ENCODE results near the gene LGALS7.
"Not testable (repeated sequence)": the region's sequence is repeated elsewhere in the genome, so short reads cannot be mapped to it uniquely, and the experiment has no call there.

LGALS7 gene

GRCh38 chr19:38773469-38774177, at the start of gene LGALS7:
LGALS7 (minus strand) TSS chr19:38773517; CDS start chr19:38773492, 25 bp downstream.
- DNase-seq: no peak

- not testable (repeated sequence) for DNase-seq
Measured at GRCh38 chr19:38821230-38821825, 48.0 kb upstream of the LGALS7 start.

GRCh38 chr19:38819231-38819920, 46.1 kb upstream of the LGALS7 start:
- no peak for DNase-seq

- DNase-seq: no peak
Measured at GRCh38 chr19:38817081-38817480, 43.8 kb upstream of the LGALS7 start.

- DNase-seq: no peak
Measured at GRCh38 chr19:38816131-38816750, 42.9 kb upstream of the LGALS7 start.

- DNase-seq: no peak
Measured at GRCh38 chr19:38815059-38816001, 42.0 kb upstream of the LGALS7 start.

GRCh38 chr19:38813932-38814331, 40.6 kb upstream of the LGALS7 start:
- DNase-seq: not testable (repeated sequence)

- no peak for DNase-seq
Measured at GRCh38 chr19:38813323-38813722, 40.0 kb upstream of the LGALS7 start.

- DNase-seq: no peak
Measured at GRCh38 chr19:38812841-38813320, 39.6 kb upstream of the LGALS7 start, which contains the start of gene LGALS4. LGALS4 (minus strand) TSS chr19:38812945; CDS start chr19:38812886, 59 bp downstream.

GRCh38 chr19:38812009-38812840, 38.9 kb upstream of the LGALS7 start:
- no peak for DNase-seq

GRCh38 chr19:38809592-38810252, 36.4 kb upstream of the LGALS7 start:
- no peak for DNase-seq

- no peak for DNase-seq
Measured at GRCh38 chr19:38808741-38809140, 35.4 kb upstream of the LGALS7 start.

GRCh38 chr19:38807374-38808098, 34.2 kb upstream of the LGALS7 start:
- not testable (repeated sequence) for DNase-seq

GRCh38 chr19:38806371-38806770, 33.1 kb upstream of the LGALS7 start:
- DNase-seq: no peak

GRCh38 chr19:38805180-38805579, 31.9 kb upstream of the LGALS7 start:
- DNase-seq: no peak

GRCh38 chr19:38803543-38803942, 30.2 kb upstream of the LGALS7 start:
- DNase-seq: no peak

- DNase-seq: no peak
Measured at GRCh38 chr19:38801359-38802095, 28.2 kb upstream of the LGALS7 start.

- DNase-seq: no peak
Measured at GRCh38 chr19:38800577-38801347, 27.4 kb upstream of the LGALS7 start.

Measured in NCI-H187 treated with DMSO at 0.1 percent for 48 hours (cell line).